LNCaP clone FGC (cell line): Measurements from ENCODE around the gene TRAF7.

Experiments
- DNase-seq: peaks from one replicate; pipeline ENCODE4 v3.0.0-alpha.2; 2011; ENCODE audit warnings: low read depth
- H3K4me3 ChIP-seq: 2 replicates; pipeline ENCODE4 v1.5.1; 2011; ENCODE audit warnings: mild to moderate bottlenecking, low read depth, low read length, control low read depth
- CTCF ChIP-seq: IDR thresholded peaks from 2 replicates; pipeline ENCODE4 v1.5.1; 2012; ENCODE audit warnings: mild to moderate bottlenecking; ENCODE audit not compliant: control insufficient read depth, insufficient read depth; ENCODE audit errors: extremely low read depth

Gene TRAF7

GRCh38 chr16:2151188-2152091, 4.1 kb upstream of the TRAF7 start:
- peak overlapping the region; percentile 76 for H3K4me3 ChIP-seq
- DNase-seq, result no peak
- TF ChIP-seq CTCF, result no peak

GRCh38 chr16:2152695-2153506, 2.7 kb upstream of the TRAF7 start:
- DNase-seq, result no peak
- peak overlapping the region; percentile 90 for H3K4me3 ChIP-seq
- peak; percentile 37 for TF ChIP-seq CTCF

GRCh38 chr16:2154533-2155090, 970 bp upstream of the TRAF7 start:
- TF ChIP-seq CTCF, result no peak
- peak overlapping the region; percentile 90 for H3K4me3 ChIP-seq
- DNase-seq, result no peak

- DNase-seq, result no peak
- TF ChIP-seq CTCF, result no peak
- H3K4me3 ChIP-seq, result peak overlapping the region; percentile 90
Observed at GRCh38 chr16:2155977-2156848, 631 bp downstream of the TRAF7 start.

GRCh38 chr16:2156849-2157224, 1.3 kb downstream of the TRAF7 start:
- no peak for TF ChIP-seq CTCF
- no peak for DNase-seq
- peak overlapping the region; percentile 90 for H3K4me3 ChIP-seq

- no peak for DNase-seq
- H3K4me3 ChIP-seq, result peak overlapping the region; percentile 90
- TF ChIP-seq CTCF, result no peak
Observed at GRCh38 chr16:2157480-2158261, 2.1 kb downstream of the TRAF7 start.
